Measurements from ENCODE around the gene TTC5.

- TF ChIP-seq, protein P1, sequence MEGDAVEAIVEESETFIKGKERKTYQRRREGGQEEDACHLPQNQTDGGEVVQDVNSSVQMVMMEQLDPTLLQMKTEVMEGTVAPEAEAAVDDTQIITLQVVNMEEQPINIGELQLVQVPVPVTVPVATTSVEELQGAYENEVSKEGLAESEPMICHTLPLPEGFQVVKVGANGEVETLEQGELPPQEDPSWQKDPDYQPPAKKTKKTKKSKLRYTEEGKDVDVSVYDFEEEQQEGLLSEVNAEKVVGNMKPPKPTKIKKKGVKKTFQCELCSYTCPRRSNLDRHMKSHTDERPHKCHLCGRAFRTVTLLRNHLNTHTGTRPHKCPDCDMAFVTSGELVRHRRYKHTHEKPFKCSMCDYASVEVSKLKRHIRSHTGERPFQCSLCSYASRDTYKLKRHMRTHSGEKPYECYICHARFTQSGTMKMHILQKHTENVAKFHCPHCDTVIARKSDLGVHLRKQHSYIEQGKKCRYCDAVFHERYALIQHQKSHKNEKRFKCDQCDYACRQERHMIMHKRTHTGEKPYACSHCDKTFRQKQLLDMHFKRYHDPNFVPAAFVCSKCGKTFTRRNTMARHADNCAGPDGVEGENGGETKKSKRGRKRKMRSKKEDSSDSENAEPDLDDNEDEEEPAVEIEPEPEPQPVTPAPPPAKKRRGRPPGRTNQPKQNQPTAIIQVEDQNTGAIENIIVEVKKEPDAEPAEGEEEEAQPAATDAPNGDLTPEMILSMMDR (IDR thresholded peaks at IDR 0.05): no peak
- no peak for TF ChIP-seq ZFX (IDR thresholded peaks at IDR 0.05; ENCODE audit: borderline replicate concordance)
Measured at GRCh38 chr14:20278414-20278813, 27.3 kb downstream of the TTC5 start.

Data from 22Rv1 (cell line).